Stimulated activated memory B cell treated with anti-CD40 and anti-IgM and Interleukin-4, amounts not matched to agents 10 μg/mL and 1 μg/mL and 100 μg/mL, for 72 hours (primary cell): ENCODE results near the gene PKP4.
A peak's percentile ranks its signal among the peaks of the same experiment; 100 is the strongest.
"Not testable (repeated sequence)": the region's sequence is repeated elsewhere in the genome, so short reads cannot be mapped to it uniquely, and the experiment has no call there.

Experiments
- ATAC-seq: fragments of 150-1000 bp; cut with Tn5 transposase; 2 replicates; pipeline ENCODE4 v1.10.0; 2021
- H3K27ac Mint-ChIP-seq: one replicate; pipeline ENCODE4 v1.8.0; 2022; ENCODE audit warnings: mild to moderate bottlenecking, mixed read lengths
- H3K27me3 Mint-ChIP-seq: one replicate; pipeline ENCODE4 v1.8.0; 2022; ENCODE audit warnings: mixed read lengths
- H3K36me3 Mint-ChIP-seq: one replicate; pipeline ENCODE4 v1.8.0; 2022; ENCODE audit warnings: mixed read lengths
- H3K4me1 Mint-ChIP-seq: one replicate; pipeline ENCODE4 v1.8.0; 2022; ENCODE audit warnings: mixed read lengths
- H3K4me3 Mint-ChIP-seq: one replicate; pipeline ENCODE4 v1.8.0; 2022; ENCODE audit warnings: mild to moderate bottlenecking, moderate library complexity, mixed read lengths
- H3K9me3 Mint-ChIP-seq: one replicate; pipeline ENCODE4 v1.8.0; 2022; ENCODE audit warnings: mixed read lengths

PKP4 gene

DNA sequence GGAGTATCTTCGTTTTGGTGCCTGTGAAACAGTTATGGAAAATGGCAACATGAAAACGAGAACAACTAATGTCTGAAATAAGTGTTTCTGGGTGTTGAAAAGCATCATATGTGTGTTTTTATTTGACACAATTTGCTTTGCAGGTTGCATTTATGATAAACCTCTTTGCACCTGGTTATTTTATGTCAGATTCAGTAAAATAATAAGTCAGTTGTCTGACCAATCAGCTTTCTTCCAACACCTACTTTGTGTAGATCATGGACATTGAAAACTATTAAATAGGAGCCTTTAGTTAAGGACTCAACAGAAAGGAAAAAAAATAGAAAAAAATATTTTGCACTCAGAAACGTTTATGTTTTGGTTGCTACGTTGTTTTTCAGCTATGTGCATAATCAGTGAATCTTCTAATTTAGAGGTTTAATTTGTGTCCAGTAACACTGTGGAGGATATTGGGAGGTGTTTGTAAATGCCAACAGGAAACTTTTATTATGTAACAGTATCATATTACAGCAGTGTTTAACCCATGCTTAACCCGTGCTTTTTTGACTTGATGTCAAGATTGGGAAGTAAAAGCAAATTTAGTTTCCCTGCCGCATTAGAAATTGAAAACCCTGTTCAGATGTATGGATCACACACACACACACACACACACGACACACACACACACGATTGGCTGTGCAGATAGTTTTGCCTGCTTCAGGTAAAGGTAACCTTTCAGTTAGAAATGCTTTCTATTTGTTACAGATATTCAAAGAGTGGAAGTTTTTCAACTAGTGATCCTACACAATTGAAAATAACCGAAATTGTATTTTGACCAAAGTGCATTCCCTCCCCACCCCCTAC is 2.6 kb downstream of the PKP4 start:
- Mint-ChIP-seq H3K9me3 (no peaks in the 10 kb centered on the region), H3K27me3 (peaks cover 23% of the 10 kb centered on the region), H3K27ac (no peak overlapping the region), H3K4me3 (no peak overlapping the region), H3K36me3 (no peaks in the 10 kb centered on the region), H3K4me1 (peaks cover 9% of the 10 kb centered on the region)
- ATAC-seq: no peak

DNA sequence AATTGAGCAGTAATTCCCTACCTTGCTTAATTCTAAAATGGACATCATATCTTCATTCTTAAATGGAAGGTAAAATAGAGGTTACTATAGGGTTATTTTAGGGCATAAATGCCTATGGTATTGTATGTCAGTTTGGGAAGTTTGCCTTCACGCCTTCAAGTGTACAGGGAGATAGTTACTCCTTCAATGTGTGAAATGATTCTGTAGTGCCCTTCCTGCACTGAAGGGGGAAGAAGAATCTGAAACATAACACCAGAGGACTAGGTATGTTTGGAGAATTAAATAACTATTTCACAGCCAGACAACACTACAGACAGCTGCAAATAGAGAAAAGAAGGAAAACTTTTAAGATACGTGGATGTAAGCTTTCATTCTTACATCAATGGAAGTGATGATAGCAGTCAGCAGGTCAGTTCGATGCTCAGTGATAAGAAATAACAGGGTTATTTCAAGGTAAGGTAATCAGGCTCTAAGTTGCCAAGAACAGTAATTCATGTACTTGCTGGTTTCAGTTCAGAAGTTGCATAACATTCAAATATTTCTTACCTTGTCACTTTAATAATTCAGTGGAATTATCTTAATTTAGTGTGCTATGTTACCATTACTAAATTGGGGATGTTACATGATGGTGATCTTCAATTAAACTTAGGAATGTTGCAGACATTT is 4.0 kb downstream of the PKP4 start:
- no peak overlapping the region for H3K27ac Mint-ChIP-seq
- no peaks in the 10 kb centered on the region for H3K36me3 Mint-ChIP-seq
- H3K4me3 Mint-ChIP-seq: no peak overlapping the region
- no peaks in the 10 kb centered on the region for H3K9me3 Mint-ChIP-seq
- peaks cover 9% of the 10 kb centered on the region for H3K4me1 Mint-ChIP-seq
- peaks cover 23% of the 10 kb centered on the region for H3K27me3 Mint-ChIP-seq
- ATAC-seq: no peak

DNA sequence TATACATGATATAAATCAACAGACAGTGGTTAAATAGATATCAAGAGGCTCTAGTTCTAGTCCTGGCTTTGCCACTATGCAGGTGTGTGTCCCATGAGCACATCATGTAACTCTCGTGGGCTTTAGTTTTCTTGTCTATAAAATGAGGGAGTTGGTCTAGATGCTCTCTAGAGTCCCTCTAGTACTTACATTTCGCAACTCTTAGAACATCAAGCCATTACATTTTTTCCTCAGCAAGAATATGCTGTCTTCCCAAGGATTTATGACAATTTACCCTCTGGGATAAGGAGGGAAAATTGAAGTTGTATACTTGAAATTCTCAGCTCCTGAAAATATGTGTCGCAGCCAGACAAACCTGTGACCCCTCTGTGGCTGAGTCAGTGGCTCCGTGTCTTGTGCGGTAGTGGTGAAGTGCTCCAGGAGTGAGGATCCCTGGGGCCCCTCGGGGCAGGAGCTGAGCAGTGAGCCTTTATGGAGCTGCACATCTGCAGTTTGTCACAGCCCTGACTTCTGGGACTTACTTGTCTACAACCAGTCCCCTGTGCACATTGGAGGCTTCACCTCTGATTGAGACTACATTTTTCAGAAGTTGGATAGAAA is 6.8 kb downstream of the PKP4 start:
- no peak for ATAC-seq
- Mint-ChIP-seq H3K4me1 (peaks cover under 1% of the 10 kb centered on the region), H3K27me3 (peaks cover 16% of the 10 kb centered on the region), H3K4me3 (no peak overlapping the region), H3K36me3 (no peaks in the 10 kb centered on the region), H3K9me3 (no peaks in the 10 kb centered on the region), H3K27ac (no peak overlapping the region)

DNA sequence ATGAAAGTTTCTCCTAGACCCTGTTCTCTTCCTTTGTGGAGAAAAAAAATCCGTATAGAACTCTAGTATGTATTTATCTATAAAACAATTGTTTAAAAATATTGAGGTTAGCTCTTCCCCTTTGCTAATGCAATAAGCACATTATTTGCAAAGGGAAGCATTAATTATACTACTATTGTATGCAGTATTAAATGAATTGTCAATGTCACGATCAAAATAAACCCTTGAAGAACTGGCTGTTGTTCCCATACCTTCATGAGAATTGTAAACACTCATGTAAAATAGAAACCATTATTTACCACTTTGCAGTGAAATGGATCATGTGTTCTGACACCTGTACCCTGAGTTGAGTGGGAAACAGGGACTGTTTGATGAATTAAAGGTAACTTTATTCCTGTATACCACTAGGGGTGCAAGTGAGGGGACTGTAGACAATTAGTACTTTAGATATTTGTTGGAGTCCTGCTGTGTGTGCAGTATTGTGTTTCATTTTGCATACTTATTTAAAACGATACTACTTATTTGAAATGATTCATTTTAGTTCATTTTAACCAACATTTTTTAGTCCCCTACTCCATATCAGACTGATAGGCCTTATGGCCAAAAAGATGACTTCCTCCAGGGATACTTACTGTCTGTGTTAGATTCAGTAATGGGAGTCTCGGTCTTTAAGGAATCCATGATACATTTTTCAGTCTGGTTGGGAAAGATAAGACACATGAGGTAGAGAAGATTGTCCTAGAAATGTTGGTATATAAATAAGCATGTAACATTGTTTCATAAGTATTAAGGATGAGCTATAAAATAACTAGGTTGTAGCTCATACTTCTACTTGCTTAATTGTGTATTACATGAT is 7.9 kb downstream of the PKP4 start:
- Mint-ChIP-seq H3K4me3 (no peak overlapping the region), H3K36me3 (no peaks in the 10 kb centered on the region), H3K27me3 (peaks cover 13% of the 10 kb centered on the region), H3K27ac (no peak overlapping the region), H3K4me1 (no peaks in the 10 kb centered on the region), H3K9me3 (no peaks in the 10 kb centered on the region)
- ATAC-seq: no peak

DNA sequence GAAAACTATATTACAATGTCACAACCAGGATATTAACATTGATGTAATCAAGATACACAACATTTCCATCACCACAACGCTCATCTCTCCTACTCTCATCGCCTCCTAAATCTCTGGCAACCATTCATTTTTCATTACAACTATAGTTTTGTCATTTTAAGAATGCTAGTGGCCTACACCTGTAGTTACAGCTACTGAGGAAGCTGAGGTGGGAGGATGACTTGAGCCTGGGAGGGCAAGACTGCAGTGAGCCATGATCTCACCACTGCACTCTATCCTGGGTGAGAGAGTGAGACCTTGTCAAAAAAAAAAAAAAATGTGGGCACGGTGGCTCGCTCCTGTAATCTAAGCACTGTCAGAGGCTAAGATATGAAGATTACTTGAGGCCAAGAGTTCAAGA is 10.5 kb downstream of the PKP4 start:
- Mint-ChIP-seq H3K9me3 (no peaks in the 10 kb centered on the region), H3K4me3 (no peak overlapping the region), H3K36me3 (peaks cover 6% of the 10 kb centered on the region), H3K27ac (no peak overlapping the region), H3K4me1 (no peaks in the 10 kb centered on the region), H3K27me3 (no peaks in the 10 kb centered on the region)
- no peak for ATAC-seq

DNA sequence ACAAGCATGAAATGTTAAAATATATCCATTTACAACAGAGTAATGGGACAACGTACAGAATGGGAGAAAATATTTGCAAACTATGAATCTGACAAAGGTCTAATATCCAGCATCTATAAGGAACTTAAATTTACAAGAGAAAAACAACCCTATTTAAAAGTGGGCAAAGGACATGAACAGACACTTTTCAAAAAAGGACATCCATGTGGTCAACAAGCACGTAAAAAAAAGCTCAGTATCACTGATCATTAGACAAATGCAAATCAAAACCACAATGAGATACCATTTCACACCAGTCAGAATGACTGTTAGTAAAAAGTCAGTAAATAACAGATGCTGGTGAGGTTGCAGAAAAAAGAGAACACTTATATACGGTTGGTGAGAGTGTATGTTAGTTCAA is 16.1 kb downstream of the PKP4 start:
- ATAC-seq, H3K4me1 Mint-ChIP-seq, H3K36me3 Mint-ChIP-seq, H3K27me3 Mint-ChIP-seq, H3K4me3 Mint-ChIP-seq, H3K27ac Mint-ChIP-seq, H3K9me3 Mint-ChIP-seq: not testable (repeated sequence)

DNA sequence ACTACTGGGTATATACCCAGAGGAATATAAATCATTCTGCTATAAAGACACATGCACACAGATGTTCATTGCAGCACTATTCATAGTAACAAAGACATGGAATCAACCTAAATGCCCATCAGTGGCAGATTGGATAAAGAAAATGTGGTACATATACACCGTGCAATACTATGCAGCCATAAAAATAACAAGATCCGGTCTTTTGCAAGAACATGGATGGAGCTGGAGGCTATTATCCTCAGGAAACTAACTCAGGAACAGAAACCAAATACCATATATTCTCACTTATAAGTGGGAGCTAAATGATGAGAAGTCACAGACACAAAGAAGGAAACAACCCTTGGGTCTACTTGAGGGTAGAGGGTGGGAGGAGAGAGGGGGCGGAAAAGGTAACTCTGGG is 16.5 kb downstream of the PKP4 start:
- not testable (repeated sequence) for H3K9me3 Mint-ChIP-seq, H3K27me3 Mint-ChIP-seq, ATAC-seq, H3K27ac Mint-ChIP-seq, H3K36me3 Mint-ChIP-seq, H3K4me3 Mint-ChIP-seq, H3K4me1 Mint-ChIP-seq

DNA sequence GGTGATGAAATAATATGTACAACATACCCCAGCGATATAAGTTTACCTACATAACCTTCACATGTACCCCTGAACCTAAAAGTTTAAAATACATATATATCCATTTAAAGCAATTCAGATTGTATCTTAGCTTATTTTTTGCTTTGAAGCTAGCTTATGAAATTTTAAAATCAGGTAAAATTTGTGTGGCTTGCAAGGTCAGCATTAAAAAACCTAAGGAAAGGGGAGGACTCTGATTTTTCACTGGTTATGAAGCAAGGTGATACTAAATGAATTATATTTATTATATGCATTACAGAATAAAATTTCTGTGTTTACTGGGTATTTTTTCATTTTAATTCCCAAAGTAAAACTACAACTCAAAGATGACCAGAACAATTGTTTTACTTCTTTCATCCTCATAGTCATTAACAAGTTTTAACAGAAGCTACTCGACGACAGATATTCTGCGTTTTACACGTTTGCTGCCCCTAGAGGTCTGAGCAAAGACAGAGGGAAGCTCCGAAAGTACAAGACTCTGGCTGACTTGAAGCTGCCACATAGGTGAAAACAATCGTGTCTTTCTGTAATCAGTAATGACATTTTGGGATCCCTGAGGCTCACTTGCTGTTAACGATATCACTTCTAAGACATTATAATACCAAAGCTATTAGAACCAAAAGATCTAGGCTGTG is 17.1 kb downstream of the PKP4 start:
- H3K27ac Mint-ChIP-seq: no peak overlapping the region
- no peak for ATAC-seq
- H3K36me3 Mint-ChIP-seq: peaks cover 6% of the 10 kb centered on the region
- H3K4me3 Mint-ChIP-seq: no peak overlapping the region
- H3K9me3 Mint-ChIP-seq: no peaks in the 10 kb centered on the region
- H3K27me3 Mint-ChIP-seq: no peaks in the 10 kb centered on the region
- H3K4me1 Mint-ChIP-seq: no peaks in the 10 kb centered on the region

DNA sequence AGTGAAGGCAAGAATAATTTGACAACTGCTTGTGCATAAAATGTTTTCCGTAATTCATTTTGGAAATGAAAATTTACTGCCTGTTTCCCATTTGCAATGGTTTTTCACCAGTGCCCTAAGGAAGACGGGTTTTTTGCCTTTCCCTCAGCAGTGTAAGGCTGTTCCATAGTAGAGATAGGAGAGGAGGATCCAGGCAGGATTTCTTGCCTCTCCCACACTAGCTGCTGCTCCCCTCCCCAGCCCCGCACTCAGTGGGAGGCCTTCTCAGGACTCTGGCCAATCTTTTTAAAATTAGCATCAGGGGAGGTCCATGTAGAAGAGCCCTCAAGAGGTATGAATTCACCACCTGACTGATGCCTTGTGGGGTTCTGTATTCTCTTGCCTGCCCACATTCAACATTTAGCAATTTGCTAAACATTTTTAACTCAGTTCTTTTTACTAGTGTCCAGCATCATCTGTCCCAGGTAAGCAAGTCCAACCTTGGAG is 17.8 kb downstream of the PKP4 start:
- not testable (repeated sequence) for H3K4me3 Mint-ChIP-seq, H3K4me1 Mint-ChIP-seq, H3K27ac Mint-ChIP-seq, H3K36me3 Mint-ChIP-seq, H3K27me3 Mint-ChIP-seq, H3K9me3 Mint-ChIP-seq
- ATAC-seq: peak; percentile 12

DNA sequence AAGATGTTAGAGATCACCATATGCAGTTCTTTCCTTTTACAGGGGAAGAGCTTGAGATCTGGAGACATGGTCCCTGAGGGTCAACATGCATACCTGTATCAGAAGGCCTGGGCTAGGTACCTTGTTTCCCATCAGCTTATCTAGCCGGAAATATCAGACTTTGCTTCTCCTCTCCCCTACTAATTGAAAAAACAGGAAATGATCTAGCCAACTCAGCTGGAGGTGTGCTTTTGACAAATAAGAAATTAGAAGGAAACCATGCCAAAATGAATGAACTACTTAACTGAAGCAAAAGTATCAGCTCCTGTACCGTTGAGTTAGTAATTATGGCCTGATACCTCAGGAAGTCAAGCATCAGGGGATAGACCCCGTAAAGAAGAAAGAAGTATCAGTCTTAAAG is 20.4 kb downstream of the PKP4 start:
- no peaks in the 10 kb centered on the region for H3K9me3 Mint-ChIP-seq
- H3K27ac Mint-ChIP-seq: no peak overlapping the region
- no peak overlapping the region for H3K4me3 Mint-ChIP-seq
- no peaks in the 10 kb centered on the region for H3K27me3 Mint-ChIP-seq
- no peak for ATAC-seq
- H3K36me3 Mint-ChIP-seq: no peaks in the 10 kb centered on the region
- no peaks in the 10 kb centered on the region for H3K4me1 Mint-ChIP-seq

DNA sequence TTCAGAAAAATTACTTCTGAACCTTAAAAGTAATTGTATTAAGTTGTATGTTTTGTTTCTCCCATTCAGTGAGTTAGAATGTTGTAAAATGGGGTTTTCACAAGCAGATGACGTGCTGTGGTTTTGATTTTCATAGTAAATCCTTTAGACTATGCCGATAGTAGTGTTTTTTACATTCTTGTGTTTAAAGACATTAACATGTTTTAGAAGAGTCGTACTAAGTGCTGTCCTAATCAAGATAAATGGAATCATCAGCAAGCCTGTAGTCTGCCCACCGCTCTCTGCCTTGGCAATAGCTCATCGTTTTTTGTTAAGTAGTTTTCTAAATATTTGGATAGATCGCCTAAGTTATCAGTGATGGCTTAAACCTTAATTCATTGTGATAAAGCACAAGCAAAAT is 21.5 kb downstream of the PKP4 start:
- Mint-ChIP-seq H3K4me1 (no peaks in the 10 kb centered on the region), H3K9me3 (no peaks in the 10 kb centered on the region), H3K27me3 (no peaks in the 10 kb centered on the region), H3K36me3 (no peaks in the 10 kb centered on the region), H3K4me3 (no peak overlapping the region), H3K27ac (no peak overlapping the region)
- ATAC-seq: no peak

DNA sequence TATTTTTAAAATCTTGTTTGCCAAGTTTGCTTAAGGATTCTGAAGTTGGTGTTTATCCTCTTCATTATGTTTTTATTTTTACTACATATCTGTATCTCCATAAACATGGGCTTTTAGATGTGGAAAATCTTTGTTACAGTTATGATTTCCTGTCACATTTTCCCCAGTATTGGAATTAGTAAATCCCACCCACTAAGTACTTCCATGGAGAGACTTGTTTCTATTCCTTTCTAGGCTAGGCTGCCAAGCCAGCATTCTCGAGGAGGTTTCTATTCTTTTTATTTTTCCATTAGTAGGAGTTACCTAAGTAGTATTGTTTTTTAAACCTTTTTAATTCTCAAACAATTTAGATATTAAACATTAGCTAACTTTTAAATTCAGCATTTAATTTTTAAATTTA is 22.1 kb downstream of the PKP4 start:
- Mint-ChIP-seq H3K9me3 (no peaks in the 10 kb centered on the region), H3K4me1 (no peaks in the 10 kb centered on the region), H3K27ac (no peak overlapping the region), H3K4me3 (no peak overlapping the region), H3K36me3 (no peaks in the 10 kb centered on the region), H3K27me3 (no peaks in the 10 kb centered on the region)
- no peak for ATAC-seq

DNA sequence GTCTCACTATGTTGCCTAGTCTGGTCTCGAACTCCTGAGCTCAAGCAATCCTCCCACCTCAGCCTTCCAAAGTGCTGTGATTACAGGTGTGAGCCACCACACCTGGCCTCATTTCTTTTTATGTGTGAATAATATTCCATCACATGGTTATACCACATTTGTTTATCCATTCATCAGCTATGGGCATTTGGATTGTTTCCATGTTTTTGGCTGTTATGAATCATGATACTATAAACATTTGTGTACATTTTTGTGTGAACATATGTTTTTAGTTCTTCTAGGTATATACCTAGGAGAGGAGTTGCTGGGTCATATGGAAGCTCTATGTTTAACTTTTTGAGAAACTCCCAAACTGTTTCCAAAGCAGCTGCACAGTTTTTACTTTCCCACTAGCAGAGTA is 24.4 kb downstream of the PKP4 start:
- H3K9me3 Mint-ChIP-seq: no peaks in the 10 kb centered on the region

DNA sequence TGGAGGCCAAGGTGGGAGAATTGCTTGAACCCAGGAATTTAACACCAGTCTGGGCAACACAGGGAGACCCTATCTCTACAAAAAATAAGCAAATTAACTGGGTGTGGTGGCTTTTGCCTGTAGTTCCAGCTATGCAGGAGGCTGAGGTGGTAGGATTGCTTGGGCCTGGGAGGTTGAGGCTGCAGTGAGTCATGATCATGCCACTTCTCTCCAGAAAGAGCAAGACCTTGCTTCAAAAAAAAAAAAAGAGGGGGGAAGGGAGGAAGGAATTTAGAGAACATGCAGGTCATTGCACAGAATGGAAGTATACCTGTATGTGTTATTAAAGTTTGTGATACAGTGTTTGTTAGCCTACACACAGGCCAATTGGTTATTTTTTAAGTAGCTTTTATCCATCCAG is 25.8 kb downstream of the PKP4 start:
- no peaks in the 10 kb centered on the region for H3K36me3 Mint-ChIP-seq
- ATAC-seq: no peak
- no peaks in the 10 kb centered on the region for H3K4me1 Mint-ChIP-seq
- H3K27ac Mint-ChIP-seq: no peak overlapping the region
- no peaks in the 10 kb centered on the region for H3K9me3 Mint-ChIP-seq
- H3K4me3 Mint-ChIP-seq: no peak overlapping the region
- H3K27me3 Mint-ChIP-seq: no peaks in the 10 kb centered on the region

More for the DNA sequence above, 24.4 kb downstream of the PKP4 start:
- no peaks in the 10 kb centered on the region for H3K4me1 Mint-ChIP-seq
- no peak for ATAC-seq
- H3K4me3 Mint-ChIP-seq: no peak overlapping the region
- no peak overlapping the region for H3K27ac Mint-ChIP-seq
- no peaks in the 10 kb centered on the region for H3K36me3 Mint-ChIP-seq
- no peaks in the 10 kb centered on the region for H3K27me3 Mint-ChIP-seq
